Stimulated activated CD8-positive, alpha-beta memory T cell treated with anti-CD3 and anti-CD28 coated beads, Interleukin-4, amount 100 ng/mL, for 48 hours (primary cell): ENCODE data around the gene GCFC2.
"Not testable (repeated sequence)": the region's sequence is repeated elsewhere in the genome, so short reads cannot be mapped to it uniquely, and the experiment has no call there.

Experiments
- DNase-seq: peaks from one replicate; pipeline ENCODE4 v3.0.0-alpha.2; 2020

Gene GCFC2

GRCh38 chr2:75676464-75676863 lies 34.3 kb downstream of the GCFC2 start:
- DNase-seq, result no peak

- DNase-seq, result no peak
Observed at GRCh38 chr2:75675908-75676307, 34.8 kb downstream of the GCFC2 start.

GRCh38 chr2:75675423-75675822 lies 35.3 kb downstream of the GCFC2 start:
- not testable (repeated sequence) for DNase-seq

- DNase-seq, result no peak
Observed at GRCh38 chr2:75667884-75668283, 42.8 kb downstream of the GCFC2 start.

- DNase-seq, result no peak
Observed at GRCh38 chr2:75666911-75667310, 43.8 kb downstream of the GCFC2 start.

- no peak for DNase-seq
Observed at GRCh38 chr2:75657798-75658197, 52.9 kb downstream of the GCFC2 start.

- DNase-seq, result no peak
Observed at GRCh38 chr2:75656563-75656962, 54.2 kb downstream of the GCFC2 start.

- DNase-seq, result no peak
Observed at GRCh38 chr2:75655861-75656260, 54.9 kb downstream of the GCFC2 start.

- no peak for DNase-seq
Observed at GRCh38 chr2:75654012-75654411, 56.7 kb downstream of the GCFC2 start.

GRCh38 chr2:75647771-75648170 lies 62.9 kb downstream of the GCFC2 start:
- DNase-seq, result no peak

GRCh38 chr2:75646583-75647425 lies 63.9 kb downstream of the GCFC2 start, which contains the start of gene MRPL19:
Gene MRPL19, plus strand, starts transcription at chr2:75646783. Its CDS starts 25 bp downstream, at chr2:75646808.
- DNase-seq, result peak; percentile 78

- DNase-seq, result no peak
Observed at GRCh38 chr2:75646090-75646582, 64.6 kb downstream of the GCFC2 start.

- DNase-seq, result no peak
Observed at GRCh38 chr2:75645643-75646042, 65.1 kb downstream of the GCFC2 start.

- no peak for DNase-seq
Observed at GRCh38 chr2:75643980-75644379, 66.7 kb downstream of the GCFC2 start.

- DNase-seq, result no peak
Observed at GRCh38 chr2:75641587-75641986, 69.1 kb downstream of the GCFC2 start.

GRCh38 chr2:75640621-75641121 lies 70.0 kb downstream of the GCFC2 start:
- peak; percentile 72 for DNase-seq

- DNase-seq, result no peak
Observed at GRCh38 chr2:75637568-75637967, 73.1 kb downstream of the GCFC2 start.

- DNase-seq, result no peak
Observed at GRCh38 chr2:75634945-75635344, 75.8 kb downstream of the GCFC2 start.

GRCh38 chr2:75633620-75634019 lies 77.1 kb downstream of the GCFC2 start:
- no peak for DNase-seq

- no peak for DNase-seq
Observed at GRCh38 chr2:75632813-75633212, 77.9 kb downstream of the GCFC2 start.

- no peak for DNase-seq
Observed at GRCh38 chr2:75632091-75632701, 78.5 kb downstream of the GCFC2 start.

- peak; percentile 81 for DNase-seq
Observed at GRCh38 chr2:75627902-75628504, 82.7 kb downstream of the GCFC2 start.

GRCh38 chr2:75622929-75623328 lies 87.8 kb downstream of the GCFC2 start:
- DNase-seq, result no peak

GRCh38 chr2:75622500-75622899 lies 88.2 kb downstream of the GCFC2 start:
- no peak for DNase-seq
